K562 (cell line): ENCODE measurements around the gene VSIG10L2. TPM values are rescaled to one million over a fixed set of nuclear protein-coding genes. Genes with fewer than 3 reads are reported as not detected.

Experiments
- ATAC-seq: fragments of 200-7000 bp; cut with Tn5 transposase; 3 replicates; pipeline ENCODE4 v1.9.1; 2020; ENCODE audit warnings: moderate library complexity
- BruUV-seq: library from RNA; stranded (reverse); fragments of 400-500 nt; replicated peaks from 2 replicates; lab custom pipeline; 2021; lab: Mats Ljungman, UMichigan
- CTCF ChIA-PET: fragments of 300-600 bp; formaldehyde crosslinking; extraction: SDS; loops from one replicate; lab custom pipeline; 2021; ENCODE audit warnings: low intra/inter-chr PET ratio; lab: Yijun Ruan, JAX
- POLR2A ChIA-PET: fragments of 300-600, 350-650 bp; sonication (Branson Sonifier 250); formaldehyde crosslinking; extraction: SDS; loops from one replicate; lab custom pipeline; 2021; ENCODE audit warnings: antibody characterized with exemption, inconsistent platforms; lab: Yijun Ruan, JAX
- DNase-seq, 4 experiments: peaks; one replicate each; pipeline versions ENCODE4 v3.0.0 to v3.0.0-alpha.2; 2011 to 2018; ENCODE audit warnings: low spot score in 3 of 4, mixed read lengths in 3 of 4; ENCODE audit errors: extremely low read depth in 1 of 4
- FAIRE-seq: peaks from 2 replicates; lab custom pipeline; 2011; peaks lifted over from hg19 to GRCh38; lab: Jason Lieb, UNC
- H2AFZ ChIP-seq: 2 replicates; pipeline ENCODE4 v1.6.0; 2011; ENCODE audit warnings: low read depth, low read length, control low read depth, inconsistent platforms
- H3K27ac ChIP-seq: fragments of 200-600 bp; 3 replicates; pipeline ENCODE4 v1.8.0; 2011; ENCODE audit warnings: low read depth, mild to moderate bottlenecking, control low read depth, inconsistent platforms, low read length, moderate library complexity, mixed read lengths; ENCODE audit errors: extremely low read depth
- H3K27me3 ChIP-seq, 2 experiments: fragments of 300-600 bp in 1 of 2; 2 replicates in 1 of 2; 3 replicates in 1 of 2; pipeline versions ENCODE4 v1.6.0 to v1.8.0; 2011; ENCODE audit warnings: inconsistent platforms in 2 of 2, low read length in 2 of 2, mild to moderate bottlenecking in 1 of 2, mixed read lengths in 1 of 2, moderate library complexity in 1 of 2; ENCODE audit not compliant: control insufficient read depth in 2 of 2, insufficient read depth in 2 of 2
- H3K36me3 ChIP-seq: fragments of 300-600 bp; 3 replicates; pipeline ENCODE4 v1.8.0; 2011; ENCODE audit warnings: mild to moderate bottlenecking, low read length, inconsistent platforms; ENCODE audit not compliant: control insufficient read depth, insufficient read depth
- H3K4me1 ChIP-seq, 2 experiments: fragments of 200-600 bp in 1 of 2; replicated peaks in 1 of 2; 2 replicates in 1 of 2; 3 replicates in 1 of 2; pipeline versions ENCODE4 v1.5.1 to v1.8.0; 2011; ENCODE audit warnings: inconsistent platforms in 2 of 2, low read length in 2 of 2, mild to moderate bottlenecking in 1 of 2, mixed read lengths in 1 of 2, moderate library complexity in 1 of 2; ENCODE audit not compliant: control insufficient read depth in 2 of 2, insufficient read depth in 2 of 2
- H3K4me2 ChIP-seq: 2 replicates; pipeline ENCODE4 v1.6.1; 2011; ENCODE audit warnings: low read length, control low read depth, inconsistent platforms, mixed read lengths; ENCODE audit not compliant: insufficient read depth
- H3K4me3 ChIP-seq: fragments of 200-600 bp; sonication (generic), shearing (Covaris generic); 2 replicates; pipeline ENCODE4 v1.5.1; 2016; ENCODE audit warnings: control low read depth, inconsistent platforms
- H3K79me2 ChIP-seq: fragments of 200-600 bp; 3 replicates; pipeline ENCODE4 v1.8.0; 2011; ENCODE audit warnings: low read length, inconsistent platforms; ENCODE audit not compliant: control insufficient read depth, insufficient read depth
- H3K9ac ChIP-seq, 2 experiments: 2 replicates each; pipeline versions ENCODE4 v1.6.0 to v1.6.1; 2011; ENCODE audit warnings: low read depth in 2 of 2, low read length in 2 of 2, control low read depth in 1 of 2, inconsistent platforms in 1 of 2, mild to moderate bottlenecking in 1 of 2, mixed read lengths in 1 of 2; ENCODE audit not compliant: insufficient read depth in 1 of 2
- H3K9me1 ChIP-seq: one replicate; pipeline ENCODE4 v1.6.0; 2011; ENCODE audit warnings: inconsistent platforms, mild to moderate bottlenecking, low read length, moderate library complexity; ENCODE audit not compliant: control insufficient read depth, insufficient read depth
- H3K9me3 ChIP-seq: replicated peaks from 2 replicates; pipeline ENCODE4 v1.5.1; 2011; ENCODE audit warnings: low read depth, low read length, inconsistent platforms; ENCODE audit not compliant: control insufficient read depth, insufficient read depth
- H4K20me1 ChIP-seq: replicated peaks from 2 replicates; pipeline ENCODE4 v1.6.1; 2011; ENCODE audit warnings: low read length, inconsistent platforms, mixed read lengths; ENCODE audit not compliant: control insufficient read depth, insufficient read depth
- ATF6 ChIP-seq: sonication (generic); formaldehyde crosslinking; IDR thresholded peaks from 2 replicates; pipeline ENCODE4 v1.4.0; 2020; ENCODE audit warnings: mild to moderate bottlenecking, missing genetic modification reagents
- BCLAF1 ChIP-seq, 2 experiments: fragments of 450-650 bp in 1 of 2; IDR thresholded peaks; 2 replicates each; pipeline ENCODE4 v1.6.1; 2011 to 2017; ENCODE audit warnings: low read depth in 2 of 2, antibody characterized with exemption in 1 of 2, borderline replicate concordance in 1 of 2, low read length in 1 of 2, mild to moderate bottlenecking in 1 of 2, mixed read lengths in 1 of 2; ENCODE audit not compliant: control insufficient read depth in 1 of 2
- HSF4 ChIP-seq: fragments of 250-450 bp; sonication (Bioruptor Pico); IDR thresholded peaks from 2 replicates; pipeline ENCODE4 v2.1.2; 2022; ENCODE audit warnings: mild to moderate bottlenecking, moderate library complexity, borderline replicate concordance
- KAT7 ChIP-seq: sonication (generic); formaldehyde crosslinking; IDR thresholded peaks from 2 replicates; pipeline ENCODE4 v1.8.0; 2022; ENCODE audit warnings: missing genetic modification reagents, mild to moderate bottlenecking, borderline replicate concordance
- MTA1 ChIP-seq: fragments of 450-650 bp; IDR thresholded peaks from 2 replicates; pipeline ENCODE4 v1.6.1; 2017; ENCODE audit warnings: borderline replicate concordance
- POLR2AphosphoS2 ChIP-seq: IDR thresholded peaks from 2 replicates; pipeline ENCODE4 v1.6.1; 2012; ENCODE audit warnings: low read length, improper control_type of control experiment
- POLR2H ChIP-seq: IDR thresholded peaks from 2 replicates; pipeline ENCODE4 v1.6.1; 2016; ENCODE audit warnings: missing genetic modification characterization, low read depth, mild to moderate bottlenecking, control low read depth, missing compliant biosample characterization, moderate library complexity
- SMAD1 ChIP-seq: fragments of 150-350 bp; IDR thresholded peaks from 2 replicates; pipeline ENCODE4 v1.6.1; 2014; ENCODE audit warnings: low read length, low read depth; ENCODE audit not compliant: partially characterized antibody
- THAP7 ChIP-seq: fragments of 250-450 bp; sonication (Bioruptor Pico); IDR thresholded peaks from 2 replicates; pipeline ENCODE4 v1.5.0; 2021
- U2AF1 ChIP-seq: fragments of 200-400 bp; formaldehyde crosslinking; optimal IDR thresholded peaks from 2 replicates; pipeline ENCODE3; 2017; ENCODE audit warnings: mild to moderate bottlenecking, low read depth, low read length, moderate library complexity
- ZNF766 ChIP-seq: fragments of 200-800 bp; sonication (Bioruptor generic); conservative IDR thresholded peaks from 2 replicates; pipeline ENCODE4 v1.6.1; 2016; ENCODE audit warnings: missing genetic modification characterization, missing compliant biosample characterization
- WGBS: fragments of 100-300 bp; shearing (Covaris generic); methylation state at CpG from one replicate; pipeline ENCODE4 v1.1.6; 2016; ENCODE audit warnings: low coverage, mixed read lengths; ENCODE audit not compliant: insufficient coverage; ENCODE audit errors: missing lambda C conversion rate; 5-methylcytosine and 5-hydroxymethylcytosine counted together
- in situ Hi-C: fragments of 300-500 bp; cut with MboI; formaldehyde crosslinking; loops from 4 replicates; pipeline ENCODE4 v1.15.0; 2018; ENCODE audit warnings: inconsistent platforms, mixed read lengths
- intact Hi-C: fragments of 100-400 bp; cut with micrococcal nuclease; formaldehyde crosslinking; loops from 2 replicates; pipeline ENCODE4 v1.14.2; 2022
- polyA plus RNA-seq, 8 experiments: library from polyadenylated mRNA; depleted of rRNA in 4 of 8; stranded (reverse) in 5 of 8; unstranded in 3 of 8; fragments of >200 nt; fragmentation: Nextera tagmentation in 2 of 8; fragmentation: Illumina TruSeq in 1 of 8; extraction: Ambion mirVana in 2 of 8; extraction: Trizol in 1 of 8; gene quantifications; 2 replicates each; pipeline versions ENCODE4 v1.2.1 to v1.2.3, GENCODE V29; 2011 to 2014; ENCODE audit warnings: inconsistent platforms in 1 of 8, missing spikeins in 1 of 8
- total RNA-seq, 7 experiments: library from RNA; depleted of rRNA in 6 of 7; stranded (reverse); fragments of >200 nt in 6 of 7; fragmentation: Illumina TruSeq in 2 of 7; extraction: Trizol in 2 of 7; gene quantifications; 2 replicates each; pipeline versions ENCODE4 v1.2.1 to v1.2.3, GENCODE V29; 2011 to 2021; ENCODE audit warnings: low replicate concordance in 1 of 7

VSIG10L2 gene
- total and polyA plus RNA-seq, 9 of the 15 experiments (the other 6 are each of a cell fraction or from before 2014, with no cell fraction given) = not detected

GRCh38 chr11:125922156-125922555 is 23.7 kb upstream of the VSIG10L2 start:
- ChIA-PET POLR2A (no interaction called here), CTCF (interaction anchor here (0.7 to 3.0 kb wide), 2 partner anchors 272 to 276 kb away, joined by 3 to 36 read pairs; no protein-coding TSS in a partner anchor)
- Histone ChIP-seq H3K27me3 (peaks cover 50 to 73% of the 10 kb centered on the region in 2 experiments), H3K4me2 (no peak overlapping the region), H3K4me1 (no peaks in the 10 kb centered on the region), H3K79me2 (no peaks in the 10 kb centered on the region), H3K9me1 (no peaks in the 10 kb centered on the region), H2AFZ (no peak overlapping the region), H3K27ac (no peak overlapping the region), H3K9ac (no peak overlapping the region), H4K20me1 (no peaks in the 10 kb centered on the region; the same call in 1 of the 2 replicates), H3K36me3 (no peaks in the 10 kb centered on the region), H3K9me3 (no peaks in the 10 kb centered on the region), H3K4me3 (no peak overlapping the region)
- FAIRE-seq (no peak), DNase-seq (no peak), ATAC-seq (no peak)
- in situ Hi-C loops = loop anchor here (5.0 kb wide), 1 partner anchor 275 kb away; no protein-coding TSS in a partner anchor
- intact Hi-C loops = loop anchor here (5.0 to 10.0 kb wide), 2 partner anchors 133 to 385 kb away; no protein-coding TSS in a partner anchor
- 0% methylated on average over 3 of the region's 3 CpGs for WGBS
- no TSS peak for BruUV-seq
- TF ChIP-seq KAT7 (no peak), SMAD1 (no peak), MTA1 (no peak), THAP7 (CRISPR knock-in tag) (no peak), POLR2H (no peak), POLR2AphosphoS2 (no peak), ATF6 (CRISPR knock-in tag) (no peak), HSF4 (CRISPR knock-in tag) (no peak), ZNF766 (CRISPR knock-in tag) (no peak), U2AF1 (no peak), BCLAF1 (IDR thresholded peaks at IDR 0.05; ENCODE audit: borderline replicate concordance in 1 of 2, control insufficient read depth in 1 of 2, low read depth in 2 of 2, low read length in 1 of 2) (no peak)
